ENCODE data around the gene ANLN. TPM values are rescaled to one million over a fixed set of nuclear protein-coding genes. Genes with fewer than 3 reads are reported as not detected.

ANLN gene
- total and polyA plus RNA-seq, 5 donors, result 0.77 to 4.1 (median 3.4) TPM

GRCh38 chr7:36416251-36416650 is 26.6 kb downstream of the ANLN start:
- H3K4me1 ChIP-seq (ENCODE audit: control insufficient read depth, insufficient read depth, low read length), result no peaks in the 10 kb centered on the region
- H3K9me3 ChIP-seq (ENCODE audit: control insufficient read depth, low read length), result no peaks in the 10 kb centered on the region
- intact Hi-C loops (cut with DNase I), result no loop called here
- H3K27ac ChIP-seq (ENCODE audit: low read length), result no peak overlapping the region
- DNase-seq, result no peak
- H3K27me3 ChIP-seq (ENCODE audit: control insufficient read depth, insufficient read depth), result no peaks in the 10 kb centered on the region
- no peak for ATAC-seq
- 98% methylated on average over 3 of the region's 3 CpGs for WGBS
- no peak overlapping the region for H3K4me3 ChIP-seq (ENCODE audit: low read length)

- Histone ChIP-seq H3K27me3 (ENCODE audit: control insufficient read depth, insufficient read depth) (no peaks in the 10 kb centered on the region), H3K4me1 (ENCODE audit: control insufficient read depth, insufficient read depth, low read length) (no peaks in the 10 kb centered on the region), H3K27ac (ENCODE audit: low read length) (no peak overlapping the region), H3K4me3 (ENCODE audit: low read length) (no peak overlapping the region), H3K9me3 (ENCODE audit: control insufficient read depth, low read length) (no peaks in the 10 kb centered on the region)
- DNase-seq (no peak), ATAC-seq (no peak)
- WGBS, result 96% methylated on average over 3 of the region's 3 CpGs
- intact Hi-C loops (cut with DNase I), result no loop called here
Measured at GRCh38 chr7:36420307-36420706, 30.6 kb downstream of the ANLN start.

- H3K4me3 ChIP-seq (ENCODE audit: low read length), result no peak overlapping the region
- no peaks in the 10 kb centered on the region for H3K27me3 ChIP-seq (ENCODE audit: control insufficient read depth, insufficient read depth)
- 99% methylated on average over 3 of the region's 3 CpGs for WGBS
- no peaks in the 10 kb centered on the region for H3K9me3 ChIP-seq (ENCODE audit: control insufficient read depth, low read length)
- no peaks in the 10 kb centered on the region for H3K4me1 ChIP-seq (ENCODE audit: control insufficient read depth, insufficient read depth, low read length)
- H3K27ac ChIP-seq (ENCODE audit: low read length), result no peak overlapping the region
- no peak for DNase-seq
- no peak for ATAC-seq
- intact Hi-C loops (cut with DNase I), result no loop called here
Measured at GRCh38 chr7:36422072-36422471, 32.4 kb downstream of the ANLN start.

- no peaks in the 10 kb centered on the region for H3K4me1 ChIP-seq (ENCODE audit: control insufficient read depth, insufficient read depth, low read length)
- H3K27me3 ChIP-seq (ENCODE audit: control insufficient read depth, insufficient read depth), result no peaks in the 10 kb centered on the region
- H3K9me3 ChIP-seq (ENCODE audit: control insufficient read depth, low read length), result no peaks in the 10 kb centered on the region
- no peak overlapping the region for H3K4me3 ChIP-seq (ENCODE audit: low read length)
- DNase-seq (no peak), ATAC-seq (no peak)
- intact Hi-C loops (cut with DNase I), result no loop called here
- no peak overlapping the region for H3K27ac ChIP-seq (ENCODE audit: low read length)
- 96% methylated on average over 2 of the region's 2 CpGs for WGBS
Measured at GRCh38 chr7:36423633-36424032, 34.0 kb downstream of the ANLN start.

- WGBS, result 83% methylated on average over 2 of the region's 2 CpGs
- Histone ChIP-seq H3K27me3 (ENCODE audit: control insufficient read depth, insufficient read depth) (no peaks in the 10 kb centered on the region), H3K27ac (ENCODE audit: low read length) (no peak overlapping the region), H3K4me3 (ENCODE audit: low read length) (no peak overlapping the region), H3K9me3 (ENCODE audit: control insufficient read depth, low read length) (no peaks in the 10 kb centered on the region), H3K4me1 (ENCODE audit: control insufficient read depth, insufficient read depth, low read length) (no peaks in the 10 kb centered on the region)
- ATAC-seq, result no peak
- no peak for DNase-seq
- intact Hi-C loops (cut with DNase I), result no loop called here
Measured at GRCh38 chr7:36430186-36430585, 40.5 kb downstream of the ANLN start.

GRCh38 chr7:36430881-36431280 is 41.2 kb downstream of the ANLN start:
- intact Hi-C loops (cut with DNase I), result no loop called here
- no peak overlapping the region for H3K27ac ChIP-seq (ENCODE audit: low read length)
- no peaks in the 10 kb centered on the region for H3K27me3 ChIP-seq (ENCODE audit: control insufficient read depth, insufficient read depth)
- H3K4me3 ChIP-seq (ENCODE audit: low read length), result no peak overlapping the region
- ATAC-seq (no peak), DNase-seq (no peak)
- no peaks in the 10 kb centered on the region for H3K4me1 ChIP-seq (ENCODE audit: control insufficient read depth, insufficient read depth, low read length)
- no peaks in the 10 kb centered on the region for H3K9me3 ChIP-seq (ENCODE audit: control insufficient read depth, low read length)
- WGBS, result 70% methylated on average over 2 of the region's 2 CpGs

- intact Hi-C loops (cut with DNase I), result no loop called here
- H3K9me3 ChIP-seq (ENCODE audit: control insufficient read depth, low read length), result no peaks in the 10 kb centered on the region
- no peaks in the 10 kb centered on the region for H3K4me1 ChIP-seq (ENCODE audit: control insufficient read depth, insufficient read depth, low read length)
- no peaks in the 10 kb centered on the region for H3K27me3 ChIP-seq (ENCODE audit: control insufficient read depth, insufficient read depth)
- no peak for DNase-seq
- ATAC-seq, result no peak
- no peak overlapping the region for H3K27ac ChIP-seq (ENCODE audit: low read length)
- H3K4me3 ChIP-seq (ENCODE audit: low read length), result no peak overlapping the region
- whole genome bisulfite sequencing, result 98% methylated on average over 4 of the region's 4 CpGs
Measured at GRCh38 chr7:36438211-36438610, 48.5 kb downstream of the ANLN start.

- DNase-seq, result no peak
- no peak for ATAC-seq
- Histone ChIP-seq H3K9me3 (ENCODE audit: control insufficient read depth, low read length) (no peaks in the 10 kb centered on the region), H3K27ac (ENCODE audit: low read length) (no peak overlapping the region), H3K27me3 (ENCODE audit: control insufficient read depth, insufficient read depth) (no peaks in the 10 kb centered on the region), H3K4me1 (ENCODE audit: control insufficient read depth, insufficient read depth, low read length) (no peaks in the 10 kb centered on the region), H3K4me3 (ENCODE audit: low read length) (no peak overlapping the region)
- 88% methylated on average over 2 of the region's 2 CpGs for WGBS
- intact Hi-C loops (cut with DNase I), result no loop called here
Measured at GRCh38 chr7:36439624-36440023, 50.0 kb downstream of the ANLN start.

- Histone ChIP-seq H3K27ac (ENCODE audit: low read length) (no peak overlapping the region), H3K9me3 (ENCODE audit: control insufficient read depth, low read length) (no peaks in the 10 kb centered on the region), H3K4me1 (ENCODE audit: control insufficient read depth, insufficient read depth, low read length) (no peaks in the 10 kb centered on the region), H3K4me3 (ENCODE audit: low read length) (no peak overlapping the region), H3K27me3 (ENCODE audit: control insufficient read depth, insufficient read depth) (no peaks in the 10 kb centered on the region)
- ATAC-seq (no peak), DNase-seq (no peak)
- WGBS, result 61% methylated on average over 3 of the region's 3 CpGs
- intact Hi-C loops (cut with DNase I), result no loop called here
Measured at GRCh38 chr7:36440880-36441279, 51.2 kb downstream of the ANLN start.

GRCh38 chr7:36441344-36442022 is 51.8 kb downstream of the ANLN start:
- DNase-seq (no peak), ATAC-seq (no peak)
- Histone ChIP-seq H3K27ac (ENCODE audit: low read length) (no peak overlapping the region), H3K27me3 (ENCODE audit: control insufficient read depth, insufficient read depth) (no peaks in the 10 kb centered on the region), H3K4me3 (ENCODE audit: low read length) (no peak overlapping the region), H3K4me1 (ENCODE audit: control insufficient read depth, insufficient read depth, low read length) (no peaks in the 10 kb centered on the region), H3K9me3 (ENCODE audit: control insufficient read depth, low read length) (no peaks in the 10 kb centered on the region)
- intact Hi-C loops (cut with DNase I), result no loop called here
- 72% methylated on average over 7 of the region's 7 CpGs for WGBS

GRCh38 chr7:36448781-36449379 is 59.2 kb downstream of the ANLN start:
- H3K4me3 ChIP-seq (ENCODE audit: low read length), result no peak overlapping the region
- no peaks in the 10 kb centered on the region for H3K9me3 ChIP-seq (ENCODE audit: control insufficient read depth, low read length)
- ATAC-seq (no peak), DNase-seq (no peak)
- no peaks in the 10 kb centered on the region for H3K27me3 ChIP-seq (ENCODE audit: control insufficient read depth, insufficient read depth)
- H3K27ac ChIP-seq (ENCODE audit: low read length), result no peak overlapping the region
- WGBS, result 76% methylated on average over 4 of the region's 4 CpGs
- intact Hi-C loops (cut with DNase I), result no loop called here
- no peaks in the 10 kb centered on the region for H3K4me1 ChIP-seq (ENCODE audit: control insufficient read depth, insufficient read depth, low read length)

- ATAC-seq (no peak), DNase-seq (no peak)
- no peaks in the 10 kb centered on the region for H3K27me3 ChIP-seq (ENCODE audit: control insufficient read depth, insufficient read depth)
- H3K27ac ChIP-seq (ENCODE audit: low read length), result no peak overlapping the region
- no peak overlapping the region for H3K4me3 ChIP-seq (ENCODE audit: low read length)
- H3K9me3 ChIP-seq (ENCODE audit: control insufficient read depth, low read length), result no peaks in the 10 kb centered on the region
- WGBS, result 95% methylated on average over 5 of the region's 5 CpGs
- intact Hi-C loops (cut with DNase I), result no loop called here
- H3K4me1 ChIP-seq (ENCODE audit: control insufficient read depth, insufficient read depth, low read length), result no peaks in the 10 kb centered on the region
Measured at GRCh38 chr7:36449685-36450084, 60.0 kb downstream of the ANLN start.
